Measurements from ENCODE around the gene GABBR1. TPM values are rescaled to one million over a fixed set of nuclear protein-coding genes. Genes with fewer than 3 reads are reported as not detected.
"Not testable (repeated sequence)": the region's sequence is repeated elsewhere in the genome, so short reads cannot be mapped to it uniquely, and the experiment has no call there.

The GABBR1 gene
- total RNA-seq, 1 experiment from 2014 or later: 11.9 TPM

DNA sequence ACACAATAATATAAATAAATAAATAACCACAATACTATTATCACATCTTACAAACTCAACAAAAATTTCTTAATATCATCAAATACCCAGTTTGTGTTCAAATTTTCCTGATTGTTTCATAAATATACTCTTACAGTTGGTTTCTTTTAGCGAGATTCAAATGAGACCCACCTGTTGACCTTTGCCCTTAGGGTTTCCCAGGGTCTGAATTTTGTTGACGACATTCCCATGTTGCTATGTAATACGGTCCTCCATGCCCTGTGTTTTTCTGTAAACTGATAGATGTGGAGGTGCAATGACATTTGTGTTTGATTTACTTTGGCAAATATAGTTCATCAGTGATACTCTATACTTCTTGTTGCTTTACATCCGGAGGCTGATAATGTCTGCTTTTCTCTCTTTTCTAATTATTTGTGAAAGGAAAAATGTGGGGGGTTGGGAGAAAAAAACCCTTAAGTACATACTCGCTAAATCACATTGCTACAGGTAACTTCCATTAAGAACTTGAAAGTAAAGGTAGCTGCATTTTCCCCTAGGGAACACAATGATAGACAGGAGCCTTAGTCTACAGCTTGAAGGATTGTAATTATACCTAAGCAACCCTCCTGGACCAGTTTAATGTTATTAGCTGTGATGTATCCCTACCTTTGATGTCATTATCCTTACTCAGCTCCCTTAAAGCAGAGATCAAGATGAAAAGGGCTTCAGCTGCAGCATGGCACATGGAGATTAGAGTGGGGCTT lies 30.5 kb upstream of the GABBR1 start:
- in situ Hi-C loops (cut with HindIII; ENCODE audit: low pct_unique_long_range_greater_than_20kb, low sequenced_read_pairs) (no loop called here), intact Hi-C loops (cut with micrococcal nuclease; ENCODE audit: unreplicated experiment) (no loop called here)
- ChIA-PET POLR2A (no interaction called here), CTCF (interaction anchor here (0.6 to 1.6 kb wide), 3 partner anchors 10 to 98 kb away, joined by 3 to 5 read pairs (median 4); no protein-coding TSS in a partner anchor)
- Histone ChIP-seq H3K36me3 (ENCODE audit: control insufficient read depth, insufficient read depth, low read length) (no peaks in the 10 kb centered on the region), H3K27ac (ENCODE audit: low read length) (no peak overlapping the region), H3K27me3 (ENCODE audit: control insufficient read depth, insufficient read depth, low read length) (peaks cover 5% of the 10 kb centered on the region; the same call in 1 of the 2 replicates), H3K4me1 (ENCODE audit: control insufficient read depth, insufficient read depth, low read length) (no peaks in the 10 kb centered on the region), H3K9me3 (ENCODE audit: control insufficient read depth, insufficient read depth, low read depth, low read length) (no peaks in the 10 kb centered on the region), H3K4me3 (ENCODE audit: low read depth in 2 of 2, low read length in 2 of 2) (no peak overlapping the region)
- ATAC-seq (no peak), DNase-seq (ENCODE audit: low read depth, low spot score) (no peak)
- TF ChIP-seq SIN3A (IDR thresholded peaks at IDR 0.05; ENCODE audit: borderline replicate concordance, insufficient read depth, low read depth, low read length) (no peak), TCF7L2 (IDR thresholded peaks at IDR 0.05; ENCODE audit: low read depth, low read length) (no peak), CTCF (IDR thresholded peaks at IDR 0.05) (no peak), REST (IDR thresholded peaks at IDR 0.05; ENCODE audit: insufficient read depth in 1 of 2, low read depth in 2 of 2, low read length in 1 of 2) (no peak), POLR2AphosphoS5 (IDR thresholded peaks at IDR 0.05; ENCODE audit: low read depth, low read length) (no peak)
- BruUV-seq (replicated peaks): no TSS peak

- H3K36me3 ChIP-seq (ENCODE audit: control insufficient read depth, insufficient read depth, low read length); H3K4me3 ChIP-seq (ENCODE audit: low read depth in 2 of 2, low read length in 2 of 2); H3K27ac ChIP-seq (ENCODE audit: low read length); H3K4me1 ChIP-seq (ENCODE audit: control insufficient read depth, insufficient read depth, low read length); POLR2A ChIA-PET; BruUV-seq (replicated peaks); H3K27me3 ChIP-seq (ENCODE audit: control insufficient read depth, insufficient read depth, low read length); intact Hi-C loops (cut with micrococcal nuclease; ENCODE audit: unreplicated experiment); H3K9me3 ChIP-seq (ENCODE audit: control insufficient read depth, insufficient read depth, low read depth, low read length); ATAC-seq; DNase-seq (ENCODE audit: low read depth, low spot score); in situ Hi-C loops (cut with HindIII; ENCODE audit: low pct_unique_long_range_greater_than_20kb, low sequenced_read_pairs): not testable (repeated sequence)
- CTCF ChIA-PET: interaction anchor here (1.0 kb wide), 1 partner anchor 8 kb away, joined by 3 read pairs; no protein-coding TSS in a partner anchor
These were observed 28.6 kb upstream of the GABBR1 start for GRCh38 chr6:29661502-29662141.

DNA sequence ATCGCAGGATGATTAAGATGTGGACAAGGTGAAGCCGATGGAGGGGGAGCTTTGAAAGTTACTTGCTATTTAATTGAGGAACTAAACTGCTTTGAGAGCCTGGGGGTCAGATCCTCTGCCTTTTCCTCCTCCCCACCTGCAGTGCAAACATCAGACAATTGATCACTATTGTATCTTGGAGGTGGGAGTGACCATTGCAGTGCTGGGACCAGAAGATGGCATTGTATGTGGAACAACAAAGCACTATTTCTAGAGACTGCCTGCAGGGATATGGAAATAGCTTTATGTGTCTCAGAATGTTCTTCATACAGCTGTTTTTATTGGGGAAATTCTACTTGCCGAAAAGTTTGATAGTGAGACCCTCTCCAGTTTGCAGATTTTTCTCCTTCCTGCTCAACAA lies 28.1 kb upstream of the GABBR1 start:
- Histone ChIP-seq H3K36me3 (ENCODE audit: control insufficient read depth, insufficient read depth, low read length) (no peaks in the 10 kb centered on the region), H3K9me3 (ENCODE audit: control insufficient read depth, insufficient read depth, low read depth, low read length) (no peaks in the 10 kb centered on the region), H3K4me1 (ENCODE audit: control insufficient read depth, insufficient read depth, low read length) (no peaks in the 10 kb centered on the region), H3K4me3 (ENCODE audit: low read depth in 2 of 2, low read length in 2 of 2) (no peak overlapping the region), H3K27me3 (ENCODE audit: control insufficient read depth, insufficient read depth, low read length) (peaks cover 2% of the 10 kb centered on the region; the same call in 1 of the 2 replicates), H3K27ac (ENCODE audit: low read length) (no peak overlapping the region)
- DNase-seq (ENCODE audit: low read depth, low spot score) (no peak), ATAC-seq (no peak)
- in situ Hi-C loops (cut with HindIII; ENCODE audit: low pct_unique_long_range_greater_than_20kb, low sequenced_read_pairs): no loop called here
- CTCF ChIA-PET: interaction anchor here (0.6 to 1.0 kb wide), 3 partner anchors 8 to 47 kb away, joined by 3 to 4 read pairs (median 3); no protein-coding TSS in a partner anchor
- intact Hi-C loops (cut with micrococcal nuclease; ENCODE audit: unreplicated experiment): no loop called here
- no TSS peak for BruUV-seq (replicated peaks)
- POLR2A ChIA-PET: no interaction called here
- TF ChIP-seq POLR2AphosphoS5 (IDR thresholded peaks at IDR 0.05; ENCODE audit: low read depth, low read length): no peak
- TF ChIP-seq REST (IDR thresholded peaks at IDR 0.05; ENCODE audit: insufficient read depth in 1 of 2, low read depth in 2 of 2, low read length in 1 of 2): no peak
- TF ChIP-seq SIN3A (IDR thresholded peaks at IDR 0.05; ENCODE audit: borderline replicate concordance, insufficient read depth, low read depth, low read length): no peak
- no peak for TF ChIP-seq TCF7L2 (IDR thresholded peaks at IDR 0.05; ENCODE audit: low read depth, low read length)
- TF ChIP-seq CTCF (IDR thresholded peaks at IDR 0.05): no peak
